D721Med (cell line): ENCODE measurements around the gene RNH1.

Experiments
- DNase-seq: peaks from one replicate; pipeline ENCODE4 v3.0.0; 2011; ENCODE audit warnings: low spot score; ENCODE audit not compliant: insufficient read length
- FAIRE-seq: peaks from 2 replicates; lab custom pipeline; 2011; peaks lifted over from hg19 to GRCh38; lab: Jason Lieb, UNC
- TF ChIP-seq, protein P1 (sequence below): IDR thresholded peaks from 2 replicates; pipeline ENCODE4 v1.5.1; 2012; ENCODE audit warnings: mild to moderate bottlenecking, control low read depth; ENCODE audit not compliant: insufficient read depth; ENCODE audit errors: missing control alignments

RNH1 gene

DNA sequence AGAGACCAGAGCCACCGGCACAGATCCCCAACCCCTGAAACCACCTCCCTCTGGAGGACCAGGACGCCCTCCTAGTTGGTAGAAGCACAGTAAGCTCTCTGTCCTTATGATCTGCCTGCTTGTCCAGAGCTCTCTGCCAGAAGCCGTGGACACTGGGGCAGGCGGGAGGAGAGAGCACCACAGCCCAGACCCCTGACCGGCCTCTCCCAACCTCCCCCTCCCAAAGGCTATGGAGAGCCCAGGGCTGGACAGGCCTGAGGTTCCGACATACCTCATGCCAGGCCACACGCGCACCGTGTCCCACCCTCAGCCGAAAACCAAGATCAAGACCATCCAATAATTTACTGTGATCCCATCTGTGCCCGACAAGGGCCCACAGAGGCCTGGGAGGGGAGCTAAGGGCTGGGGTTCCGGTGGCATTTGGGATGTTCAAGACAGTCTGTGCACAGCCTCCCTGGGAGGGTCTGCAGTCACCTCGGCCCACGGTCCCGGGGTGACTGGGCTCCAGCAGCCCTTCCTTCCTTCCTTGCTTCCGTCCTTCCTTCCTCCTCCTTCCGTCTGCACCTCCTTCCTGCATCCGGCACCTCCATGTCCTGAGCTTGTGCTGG lies 25.0 kb upstream of the RNH1 start:
- FAIRE-seq (no peak), DNase-seq (no peak)
- TF ChIP-seq, protein P1, sequence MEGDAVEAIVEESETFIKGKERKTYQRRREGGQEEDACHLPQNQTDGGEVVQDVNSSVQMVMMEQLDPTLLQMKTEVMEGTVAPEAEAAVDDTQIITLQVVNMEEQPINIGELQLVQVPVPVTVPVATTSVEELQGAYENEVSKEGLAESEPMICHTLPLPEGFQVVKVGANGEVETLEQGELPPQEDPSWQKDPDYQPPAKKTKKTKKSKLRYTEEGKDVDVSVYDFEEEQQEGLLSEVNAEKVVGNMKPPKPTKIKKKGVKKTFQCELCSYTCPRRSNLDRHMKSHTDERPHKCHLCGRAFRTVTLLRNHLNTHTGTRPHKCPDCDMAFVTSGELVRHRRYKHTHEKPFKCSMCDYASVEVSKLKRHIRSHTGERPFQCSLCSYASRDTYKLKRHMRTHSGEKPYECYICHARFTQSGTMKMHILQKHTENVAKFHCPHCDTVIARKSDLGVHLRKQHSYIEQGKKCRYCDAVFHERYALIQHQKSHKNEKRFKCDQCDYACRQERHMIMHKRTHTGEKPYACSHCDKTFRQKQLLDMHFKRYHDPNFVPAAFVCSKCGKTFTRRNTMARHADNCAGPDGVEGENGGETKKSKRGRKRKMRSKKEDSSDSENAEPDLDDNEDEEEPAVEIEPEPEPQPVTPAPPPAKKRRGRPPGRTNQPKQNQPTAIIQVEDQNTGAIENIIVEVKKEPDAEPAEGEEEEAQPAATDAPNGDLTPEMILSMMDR = no peak

DNA sequence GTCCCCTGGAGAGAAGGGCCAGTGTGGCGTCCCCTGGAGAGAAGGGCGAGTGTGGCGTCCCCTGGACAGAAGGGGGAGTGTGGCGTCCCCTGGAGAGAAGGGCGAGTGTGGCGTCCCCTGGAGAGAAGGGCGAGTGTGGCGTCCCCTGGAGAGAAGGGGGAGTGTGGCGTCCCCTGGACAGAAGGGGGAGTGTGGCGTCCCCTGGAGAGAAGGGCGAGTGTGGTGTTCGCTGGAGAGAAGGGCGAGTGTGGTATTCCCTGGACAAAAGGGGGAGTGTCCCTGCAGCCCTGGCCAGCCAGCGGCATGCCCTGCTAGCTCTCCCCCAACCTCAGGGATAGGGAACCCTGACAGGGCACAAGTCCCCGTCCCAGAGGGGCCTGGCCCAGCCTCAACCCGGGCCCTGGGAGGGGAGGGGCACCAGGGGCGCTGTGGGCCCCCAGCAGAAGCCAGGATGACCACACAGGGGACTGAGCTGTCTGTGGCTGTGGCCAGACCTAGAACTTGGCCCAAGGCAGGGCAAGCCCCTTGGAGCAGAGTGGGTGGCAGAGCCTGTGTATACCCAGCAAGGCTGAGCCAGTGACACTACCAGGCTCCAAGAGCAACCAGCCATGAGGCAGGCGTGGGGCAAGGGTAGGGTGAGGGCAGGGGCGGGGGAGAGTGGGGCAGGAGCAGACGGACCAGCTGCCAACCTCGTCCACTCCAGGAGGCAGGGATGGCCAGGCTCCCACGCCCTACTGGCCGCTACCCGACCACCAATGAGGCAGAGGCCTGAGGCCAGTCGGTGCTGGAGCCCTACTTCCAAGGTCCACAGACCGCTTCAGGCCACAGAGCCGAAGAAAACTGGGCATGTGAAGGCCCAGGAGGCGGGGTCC lies 24.2 kb upstream of the RNH1 start:
- TF ChIP-seq, protein P1 = no peak
- FAIRE-seq (no peak), DNase-seq (no peak)

DNA sequence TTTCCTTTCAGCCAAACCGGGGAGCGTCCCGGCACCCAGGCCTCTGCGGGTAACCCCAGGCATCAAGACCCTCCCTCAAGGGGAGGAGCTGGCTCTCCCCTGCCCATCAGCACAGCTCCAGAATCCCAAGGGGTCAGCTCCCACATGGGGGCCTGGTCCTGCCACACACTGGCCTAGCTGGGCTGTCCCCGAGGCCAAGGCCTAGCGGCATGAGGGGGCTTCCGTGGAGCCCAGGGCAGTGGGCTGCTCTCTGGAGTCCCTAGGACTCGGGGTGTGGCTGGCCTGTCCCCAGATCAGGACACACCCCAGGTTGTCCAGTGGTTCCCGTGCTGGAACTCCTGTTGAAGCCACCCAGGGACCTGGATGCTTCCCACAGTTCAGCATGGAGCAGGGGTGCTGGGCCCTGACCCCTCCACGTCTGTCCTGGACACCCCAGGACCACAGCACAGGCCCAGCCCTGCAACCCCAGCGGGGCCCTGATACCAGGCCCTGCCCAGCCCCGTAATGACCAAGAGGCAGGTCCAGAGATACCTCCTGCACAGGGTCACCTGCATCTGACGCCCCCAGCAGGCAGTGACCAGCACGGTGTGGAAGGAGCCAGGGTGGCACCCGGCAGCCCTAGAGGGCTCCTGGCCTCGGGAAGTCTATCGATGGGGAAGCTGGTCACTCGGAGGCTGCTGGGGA lies 22.8 kb upstream of the RNH1 start:
- no peak for FAIRE-seq
- TF ChIP-seq, protein P1 = no peak

DNA sequence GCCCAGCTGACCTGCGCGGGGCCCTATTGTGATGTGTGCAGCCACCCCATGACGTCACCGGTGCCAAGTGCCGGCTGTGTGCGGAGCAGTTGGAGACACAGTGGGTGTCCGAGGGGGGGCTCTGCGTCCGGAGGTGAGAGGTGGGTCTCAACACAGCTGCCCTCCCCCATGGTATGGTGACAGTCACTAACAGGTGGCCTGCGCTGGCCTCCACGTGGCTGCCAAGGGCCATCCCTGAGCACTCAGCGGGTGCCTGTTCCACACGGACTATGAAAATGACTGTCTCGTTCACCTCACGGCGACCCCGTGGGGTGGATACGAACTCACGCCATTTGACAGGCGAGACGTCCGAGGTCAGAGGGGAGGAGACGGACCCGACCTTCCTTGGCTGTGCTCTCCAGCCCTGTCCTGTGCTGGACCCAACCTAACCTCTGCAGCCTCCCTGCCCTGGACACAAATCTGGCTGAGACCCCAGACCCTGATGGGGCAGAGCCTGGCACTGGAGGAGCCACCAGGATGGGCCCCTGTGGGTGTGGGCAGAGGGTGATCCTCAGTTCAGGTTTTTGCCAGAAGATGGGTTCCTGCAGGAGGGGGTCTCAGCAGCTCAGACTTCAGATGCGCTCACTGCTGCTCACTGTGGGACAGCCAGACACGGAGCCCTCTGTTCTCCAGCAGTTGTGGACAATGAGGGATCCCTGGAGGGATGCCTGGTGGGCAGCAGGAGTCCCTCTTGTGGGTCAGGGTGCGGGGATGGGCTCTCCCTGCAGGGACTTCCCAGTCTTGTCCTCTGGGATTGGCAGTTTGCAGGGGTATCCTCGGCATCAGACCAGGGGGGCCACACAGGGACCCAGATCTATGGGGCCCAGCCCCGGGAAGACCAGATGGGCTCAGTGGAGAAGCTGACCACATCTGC lies 22.0 kb upstream of the RNH1 start:
- TF ChIP-seq, protein P1 = no peak
- no peak for DNase-seq
- FAIRE-seq = no peak

More for the DNA sequence above, 22.8 kb upstream of the RNH1 start:
- no peak for DNase-seq

DNA sequence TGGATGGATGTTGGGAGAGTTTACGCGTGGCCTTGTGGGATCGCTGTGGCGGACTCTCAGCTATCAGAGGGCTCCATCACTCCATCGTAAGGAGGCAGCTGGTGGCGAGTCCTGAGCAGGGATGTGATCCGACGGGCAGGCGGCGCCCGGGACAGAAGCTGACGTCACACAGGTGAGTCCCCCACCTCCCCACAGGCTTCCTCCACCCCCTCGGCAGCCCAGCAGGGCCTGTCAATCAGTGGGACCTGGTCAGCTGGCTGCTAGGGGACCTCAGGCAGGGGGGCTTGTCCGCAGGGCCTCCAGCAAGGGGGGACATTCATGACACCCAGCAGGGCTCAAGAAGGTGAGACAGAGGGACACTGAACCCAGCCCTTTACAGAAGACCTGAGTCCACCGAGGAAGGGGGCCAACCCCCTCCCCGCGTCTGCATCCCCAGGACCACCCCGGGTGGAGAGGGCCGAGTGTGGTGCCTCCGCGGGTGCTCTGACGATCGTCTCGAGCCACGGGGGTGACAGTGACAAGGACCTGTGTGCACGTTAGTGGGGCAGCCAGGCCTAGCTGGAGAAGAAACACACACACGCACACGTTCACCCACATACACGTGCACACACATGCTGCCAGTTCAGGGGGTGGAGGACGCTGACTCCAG lies 21.2 kb upstream of the RNH1 start:
- TF ChIP-seq, protein P1 = no peak
- DNase-seq (no peak), FAIRE-seq (no peak)

DNA sequence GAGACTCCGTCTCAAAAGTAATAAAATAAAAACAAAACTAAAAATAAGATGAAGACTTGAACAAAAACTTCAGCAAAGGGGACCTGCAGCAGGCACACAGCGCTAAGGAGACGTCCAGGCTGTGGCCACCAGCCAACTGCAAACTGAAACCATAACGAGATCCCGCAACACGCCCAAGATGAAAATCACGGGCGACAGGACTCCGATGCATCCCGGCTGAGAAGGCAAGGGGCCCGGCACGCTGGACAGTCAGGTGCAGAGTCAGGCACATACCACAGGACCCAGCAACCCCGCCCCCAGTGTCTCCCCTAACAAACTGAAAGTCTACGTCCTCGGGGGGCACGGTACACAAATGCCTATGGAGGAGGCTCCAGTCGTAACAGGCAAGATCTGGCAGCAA lies 19.1 kb upstream of the RNH1 start:
- no peak for FAIRE-seq
- TF ChIP-seq, protein P1 = no peak

More for the DNA sequence above, 19.1 kb upstream of the RNH1 start:
- no peak for DNase-seq
